ENCODE results near the gene KCNAB1.

Gene KCNAB1

GRCh38 chr3:156530980-156531379 is 410.6 kb downstream of the KCNAB1 start:
- POLR2A ChIA-PET (ENCODE audit: low non-redundant PET): interaction anchor here (0.5 kb wide), 1 partner anchor 491 kb away, joined by 7 read pairs; no protein-coding TSS in a partner anchor
- no peak overlapping the region for H3K27ac ChIP-seq
- DNase-seq (ENCODE audit: low spot score): no peak
- no peak for TF ChIP-seq CTCF (conservative IDR thresholded peaks at IDR 0.05; ENCODE audit: low read depth)
- CTCF ChIA-PET: interaction anchor here (0.6 kb wide), 1 partner anchor 133 kb away, joined by 4 read pairs; no protein-coding TSS in a partner anchor

- ChIA-PET POLR2A (ENCODE audit: low non-redundant PET) (no interaction called here), CTCF (no interaction called here)
- H3K27ac ChIP-seq: no peak overlapping the region
- no peak for DNase-seq (ENCODE audit: low spot score)
- no peak for TF ChIP-seq CTCF (conservative IDR thresholded peaks at IDR 0.05; ENCODE audit: low read depth)
These were observed 412.4 kb downstream of the KCNAB1 start for GRCh38 chr3:156532730-156533129.

- TF ChIP-seq CTCF (conservative IDR thresholded peaks at IDR 0.05; ENCODE audit: low read depth): no peak
- DNase-seq (ENCODE audit: low spot score): no peak
- POLR2A ChIA-PET (ENCODE audit: low non-redundant PET): no interaction called here
- H3K27ac ChIP-seq: no peak overlapping the region
- CTCF ChIA-PET: no interaction called here
These were observed 412.8 kb downstream of the KCNAB1 start for GRCh38 chr3:156533205-156533604.

GRCh38 chr3:156535162-156535627 is 414.8 kb downstream of the KCNAB1 start:
- H3K27ac ChIP-seq: peak overlapping the region; percentile 56; the same call in 1 of the 2 replicates
- POLR2A ChIA-PET (ENCODE audit: low non-redundant PET): interaction anchor here (0.7 kb wide), 1 partner anchor 483 kb away, joined by 3 read pairs; no protein-coding TSS in a partner anchor
- DNase-seq (ENCODE audit: low spot score): peak; percentile 73
- TF ChIP-seq CTCF (conservative IDR thresholded peaks at IDR 0.05; ENCODE audit: low read depth): no peak
- CTCF ChIA-PET: interaction anchor here (0.5 to 1.3 kb wide), 4 partner anchors 138 to 666 kb away, joined by 3 to 7 read pairs (median 3); no protein-coding TSS in a partner anchor

GRCh38 chr3:156535798-156536197 is 415.4 kb downstream of the KCNAB1 start:
- ChIA-PET POLR2A (ENCODE audit: low non-redundant PET) (no interaction called here), CTCF (interaction anchor here (0.6 to 1.3 kb wide), 3 partner anchors 138 to 595 kb away, joined by 3 to 7 read pairs (median 3); no protein-coding TSS in a partner anchor)
- H3K27ac ChIP-seq: no peak overlapping the region
- no peak for TF ChIP-seq CTCF (conservative IDR thresholded peaks at IDR 0.05; ENCODE audit: low read depth)
- DNase-seq (ENCODE audit: low spot score): no peak

- DNase-seq (ENCODE audit: low spot score): no peak
- TF ChIP-seq CTCF (conservative IDR thresholded peaks at IDR 0.05; ENCODE audit: low read depth): no peak
- ChIA-PET CTCF (interaction anchor here (0.6 to 1.1 kb wide), 3 partner anchors 386 to 594 kb away, joined by 3 to 7 read pairs (median 5); no protein-coding TSS in a partner anchor), POLR2A (ENCODE audit: low non-redundant PET) (no interaction called here)
- H3K27ac ChIP-seq: no peak overlapping the region
These were observed 416.3 kb downstream of the KCNAB1 start for GRCh38 chr3:156536524-156537316.

All from RWPE1 (cell line).